Hepatocyte (in vitro differentiated cells): ENCODE data around the gene KCP.
"Not testable (repeated sequence)": the region's sequence is repeated elsewhere in the genome, so short reads cannot be mapped to it uniquely, and the experiment has no call there.

ENCODE experiments used
- CTCF ChIP-seq: fragments of 200-600 bp; sonication (generic); IDR thresholded peaks from 2 replicates; pipeline ENCODE4 v1.5.1; 2016; ENCODE audit warnings: antibody characterized with exemption, mild to moderate bottlenecking; ENCODE audit not compliant: poor library complexity
- EZH2 ChIP-seq: fragments of 200-600 bp; sonication (generic); IDR thresholded peaks from 2 replicates; pipeline ENCODE4 v1.6.1; 2016; ENCODE audit warnings: antibody characterized with exemption, mild to moderate bottlenecking, borderline replicate concordance

DNA sequence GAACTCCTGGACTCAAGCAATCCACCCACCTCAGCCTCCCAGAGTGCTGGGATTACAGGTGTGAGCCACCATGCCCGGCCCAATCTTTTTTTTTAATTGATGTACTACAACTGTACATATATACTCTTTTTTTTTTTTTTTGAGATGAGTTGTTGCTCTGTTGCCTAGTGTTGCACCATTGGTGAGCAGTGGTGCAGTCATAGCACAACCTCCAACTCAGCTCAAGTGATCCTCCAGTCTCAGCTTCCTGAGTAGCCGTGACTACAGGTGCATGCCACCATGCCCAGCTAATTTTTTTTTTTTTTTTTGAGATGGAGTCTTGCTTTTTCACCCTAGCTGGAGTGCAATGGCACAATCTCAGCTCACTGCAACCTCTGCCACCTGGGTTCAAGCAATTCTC lies 32.7 kb upstream of the KCP start:
- TF ChIP-seq CTCF, EZH2: not testable (repeated sequence)
